HFF-Myc (cell line): ENCODE results near the gene GSC2.

Experiments
- DNase-seq: peaks from one replicate; pipeline ENCODE4 v3.0.0-alpha.2; 2011; ENCODE audit warnings: low read depth; ENCODE audit errors: extremely low read depth
- H3K4me3 ChIP-seq: replicated peaks from 2 replicates; pipeline ENCODE4 v1.5.1; 2011; ENCODE audit warnings: low read depth, mild to moderate bottlenecking, control low read depth, low read length
- CTCF ChIP-seq: IDR thresholded peaks from 2 replicates; pipeline ENCODE4 v1.5.1; 2012; ENCODE audit warnings: mild to moderate bottlenecking, low read depth, low read length, control low read depth; ENCODE audit errors: missing control alignments

The GSC2 gene

GRCh38 chr22:19134874-19135273 is 15.2 kb downstream of the GSC2 start:
- H3K4me3 ChIP-seq = no peak overlapping the region
- DNase-seq = no peak
- no peak for TF ChIP-seq CTCF

- DNase-seq = no peak
- H3K4me3 ChIP-seq = no peak overlapping the region
- no peak for TF ChIP-seq CTCF
Observed at GRCh38 chr22:19134176-19134831, 15.8 kb downstream of the GSC2 start.

GRCh38 chr22:19133561-19133960 is 16.5 kb downstream of the GSC2 start:
- TF ChIP-seq CTCF = no peak
- no peak for DNase-seq
- H3K4me3 ChIP-seq = no peak overlapping the region

GRCh38 chr22:19132693-19133400 is 17.2 kb downstream of the GSC2 start:
- no peak overlapping the region for H3K4me3 ChIP-seq
- TF ChIP-seq CTCF = no peak
- no peak for DNase-seq

- no peak overlapping the region for H3K4me3 ChIP-seq
- DNase-seq = no peak
- no peak for TF ChIP-seq CTCF
Observed at GRCh38 chr22:19132153-19132552, 17.9 kb downstream of the GSC2 start.

GRCh38 chr22:19131685-19132015 is 18.4 kb downstream of the GSC2 start:
- TF ChIP-seq CTCF = no peak
- H3K4me3 ChIP-seq = no peak overlapping the region

More at GRCh38 chr22:19131685-19132015, 18.4 kb downstream of the GSC2 start:
- no peak for DNase-seq
